Left forelimb (tissue), 1 donor: ENCODE measurements around the gene AGPAT2.

Experiments
- DNase-seq: peaks from one replicate; pipeline ENCODE4 v3.0.0-alpha.2; 2018; ENCODE audit warnings: low spot score

AGPAT2 gene

GRCh38 chr9:136700959-136701667 lies 13.9 kb upstream of the AGPAT2 start:
- no peak for DNase-seq

GRCh38 chr9:136700304-136700703 lies 13.0 kb upstream of the AGPAT2 start:
- no peak for DNase-seq

- no peak for DNase-seq
Observed at GRCh38 chr9:136698635-136699246, 11.5 kb upstream of the AGPAT2 start.

GRCh38 chr9:136697821-136698526 lies 10.7 kb upstream of the AGPAT2 start:
- DNase-seq = no peak

- no peak for DNase-seq
Observed at GRCh38 chr9:136697146-136697820, 10.0 kb upstream of the AGPAT2 start.

- DNase-seq = no peak
Observed at GRCh38 chr9:136696502-136696901, 9.2 kb upstream of the AGPAT2 start.

- no peak for DNase-seq
Observed at GRCh38 chr9:136695955-136696354, 8.7 kb upstream of the AGPAT2 start.

- no peak for DNase-seq
Observed at GRCh38 chr9:136695435-136695895, 8.2 kb upstream of the AGPAT2 start.

GRCh38 chr9:136694872-136695247 lies 7.6 kb upstream of the AGPAT2 start:
- DNase-seq = no peak

- DNase-seq = no peak
Observed at GRCh38 chr9:136694163-136694871, 7.1 kb upstream of the AGPAT2 start.

GRCh38 chr9:136693490-136694162 lies 6.4 kb upstream of the AGPAT2 start:
- DNase-seq = no peak

GRCh38 chr9:136693135-136693489 lies 5.9 kb upstream of the AGPAT2 start:
- DNase-seq = no peak

GRCh38 chr9:136692185-136693134 lies 5.2 kb upstream of the AGPAT2 start:
- no peak for DNase-seq

GRCh38 chr9:136691316-136692184 lies 4.3 kb upstream of the AGPAT2 start:
- no peak for DNase-seq

GRCh38 chr9:136690806-136691261 lies 3.6 kb upstream of the AGPAT2 start:
- DNase-seq = no peak

GRCh38 chr9:136690104-136690805 lies 3.0 kb upstream of the AGPAT2 start:
- no peak for DNase-seq

- DNase-seq = no peak
Observed at GRCh38 chr9:136689108-136689460, 1.8 kb upstream of the AGPAT2 start.

GRCh38 chr9:136688274-136689107 lies 1.2 kb upstream of the AGPAT2 start:
- no peak for DNase-seq
